Sigmoid colon (tissue), 3 donors: ENCODE results near the gene RNF182.

Experiments
- CTCF ChIP-seq, 4 experiments: fragments of 450-650 bp in 3 of 4; fragments of 200-600 bp in 1 of 4; IDR thresholded peaks; one replicate each; pipeline ENCODE4 v1.5.1; 2016 to 2019; ENCODE audit warnings: antibody characterized with exemption in 4 of 4, mild to moderate bottlenecking in 3 of 4, moderate library complexity in 2 of 4
- POLR2A ChIP-seq, 2 donors: fragments of 450-650 bp; IDR thresholded peaks; one replicate each; pipeline ENCODE4 v1.6.1; 2016; ENCODE audit warnings: antibody characterized with exemption in 2 of 2, mild to moderate bottlenecking in 2 of 2, moderate library complexity in 2 of 2

GRCh38 chr6:13877051-13877450 lies 47.7 kb upstream of the RNF182 start:
- TF ChIP-seq CTCF (IDR thresholded peaks at IDR 0.05) (no peak), POLR2A (IDR thresholded peaks at IDR 0.05) (no peak)
